ENCODE results near the gene BCL11A. TPM values are rescaled to one million over a fixed set of nuclear protein-coding genes. Genes with fewer than 3 reads are reported as not detected.

The BCL11A gene
- total RNA-seq, 1 donor from 2014 or later, result 10.7 TPM

- H3K9me3 Mint-ChIP-seq (ENCODE audit: unreplicated experiment), result no peaks in the 10 kb centered on the region
- H3K27me3 Mint-ChIP-seq (ENCODE audit: unreplicated experiment), result no peaks in the 10 kb centered on the region
- H3K4me3 Mint-ChIP-seq (ENCODE audit: unreplicated experiment), result no peak overlapping the region
- no peak overlapping the region for H3K27ac Mint-ChIP-seq (ENCODE audit: unreplicated experiment)
- H3K36me3 Mint-ChIP-seq (ENCODE audit: unreplicated experiment), result no peaks in the 10 kb centered on the region
- no peak for DNase-seq (ENCODE audit: extremely low spot score, unreplicated experiment)
- no peak for TF ChIP-seq CTCF (IDR thresholded peaks at IDR 0.05)
- peaks cover 25% of the 10 kb centered on the region for H3K4me1 Mint-ChIP-seq (ENCODE audit: unreplicated experiment)
These were observed 27.6 kb downstream of the BCL11A start for GRCh38 chr2:60525899-60526298.

GRCh38 chr2:60524874-60525273 lies 28.6 kb downstream of the BCL11A start:
- Mint-ChIP-seq H3K9me3 (ENCODE audit: unreplicated experiment) (no peaks in the 10 kb centered on the region), H3K36me3 (ENCODE audit: unreplicated experiment) (no peaks in the 10 kb centered on the region), H3K4me1 (ENCODE audit: unreplicated experiment) (peaks cover 15% of the 10 kb centered on the region), H3K27me3 (ENCODE audit: unreplicated experiment) (no peaks in the 10 kb centered on the region), H3K4me3 (ENCODE audit: unreplicated experiment) (no peak overlapping the region), H3K27ac (ENCODE audit: unreplicated experiment) (no peak overlapping the region)
- DNase-seq (ENCODE audit: extremely low spot score, unreplicated experiment), result no peak
- TF ChIP-seq CTCF (IDR thresholded peaks at IDR 0.05), result no peak

DNA sequence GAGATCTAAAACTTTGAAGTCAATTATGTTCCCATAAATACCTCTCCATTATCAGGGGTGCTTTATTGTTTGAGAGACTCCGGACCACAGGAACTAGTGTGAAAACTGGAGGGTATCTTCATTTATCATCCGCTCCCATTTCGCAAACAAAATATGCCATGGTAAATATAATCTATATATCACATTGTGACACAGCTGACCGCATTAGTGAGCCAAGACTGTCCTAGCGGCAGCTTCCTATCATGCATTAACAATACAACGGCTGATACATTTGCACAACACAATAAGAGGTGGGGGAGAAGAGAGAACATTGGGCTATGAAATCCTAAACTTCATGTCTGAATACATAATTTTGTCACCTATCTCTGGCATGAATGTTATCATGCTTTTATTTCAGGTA lies 29.5 kb downstream of the BCL11A start:
- H3K4me1 Mint-ChIP-seq (ENCODE audit: unreplicated experiment), result peaks cover 15% of the 10 kb centered on the region

GRCh38 chr2:60522462-60522861 lies 31.0 kb downstream of the BCL11A start:
- DNase-seq (ENCODE audit: extremely low spot score, unreplicated experiment), result no peak
- Mint-ChIP-seq H3K9me3 (ENCODE audit: unreplicated experiment) (no peaks in the 10 kb centered on the region), H3K27me3 (ENCODE audit: unreplicated experiment) (no peaks in the 10 kb centered on the region), H3K36me3 (ENCODE audit: unreplicated experiment) (no peaks in the 10 kb centered on the region), H3K4me1 (ENCODE audit: unreplicated experiment) (peaks cover 6% of the 10 kb centered on the region), H3K27ac (ENCODE audit: unreplicated experiment) (no peak overlapping the region), H3K4me3 (ENCODE audit: unreplicated experiment) (no peak overlapping the region)
- TF ChIP-seq CTCF (IDR thresholded peaks at IDR 0.05), result no peak

More for the DNA sequence above, 29.5 kb downstream of the BCL11A start:
- no peak for DNase-seq (ENCODE audit: extremely low spot score, unreplicated experiment)
- no peak overlapping the region for H3K27ac Mint-ChIP-seq (ENCODE audit: unreplicated experiment)
- H3K36me3 Mint-ChIP-seq (ENCODE audit: unreplicated experiment), result no peaks in the 10 kb centered on the region
- no peaks in the 10 kb centered on the region for H3K9me3 Mint-ChIP-seq (ENCODE audit: unreplicated experiment)
- H3K27me3 Mint-ChIP-seq (ENCODE audit: unreplicated experiment), result no peaks in the 10 kb centered on the region
- TF ChIP-seq CTCF (IDR thresholded peaks at IDR 0.05), result no peak
- no peak overlapping the region for H3K4me3 Mint-ChIP-seq (ENCODE audit: unreplicated experiment)

- TF ChIP-seq CTCF (IDR thresholded peaks at IDR 0.05), result no peak
- H3K4me3 Mint-ChIP-seq (ENCODE audit: unreplicated experiment), result no peak overlapping the region
- peaks cover 13% of the 10 kb centered on the region for H3K4me1 Mint-ChIP-seq (ENCODE audit: unreplicated experiment)
- no peaks in the 10 kb centered on the region for H3K36me3 Mint-ChIP-seq (ENCODE audit: unreplicated experiment)
- H3K27ac Mint-ChIP-seq (ENCODE audit: unreplicated experiment), result no peak overlapping the region
- H3K27me3 Mint-ChIP-seq (ENCODE audit: unreplicated experiment), result no peaks in the 10 kb centered on the region
- DNase-seq (ENCODE audit: extremely low spot score, unreplicated experiment), result peak; percentile 38
- no peaks in the 10 kb centered on the region for H3K9me3 Mint-ChIP-seq (ENCODE audit: unreplicated experiment)
These were observed 31.8 kb downstream of the BCL11A start for GRCh38 chr2:60521626-60522025.

Data from osteocyte (in vitro differentiated cells).